ENCODE results near the gene GIT1.

- TF ChIP-seq CTCF (IDR thresholded peaks at IDR 0.05) (no peak), POLR2A (IDR thresholded peaks at IDR 0.05) (peak in 1 of 2 donors; percentile 36)
Measured at GRCh38 chr17:29585080-29585751, 4.2 kb downstream of the GIT1 start.

Data from adrenal gland (tissue), 5 donors.